GM12878 (cell line): ENCODE measurements around the gene SLC23A2.

Experiments used
- ASH2L ChIP-seq: fragments of 300-600, 200-600 bp; sonication (generic); IDR thresholded peaks from 2 replicates; pipeline ENCODE4 v1.6.1; 2017; ENCODE audit warnings: low read depth, mild to moderate bottlenecking, borderline replicate concordance
- EGR1 ChIP-seq, 2 experiments: IDR thresholded peaks; 1 replicate in 1 of 2; 2 replicates in 1 of 2; pipeline ENCODE4 v1.6.1; 2011 to 2012; ENCODE audit warnings: low read depth in 2 of 2, low read length in 2 of 2, borderline replicate concordance in 1 of 2, mild to moderate bottlenecking in 1 of 2, moderate library complexity in 1 of 2
- HSF1 ChIP-seq: fragments of 150-350 bp; IDR thresholded peaks from 2 replicates; pipeline ENCODE4 v1.6.1; 2014; ENCODE audit warnings: mild to moderate bottlenecking, low read depth, low read length
- NFXL1 ChIP-seq: fragments of 450-650 bp; IDR thresholded peaks from 2 replicates; pipeline ENCODE4 v1.6.1; 2017; ENCODE audit warnings: antibody characterized with exemption, mild to moderate bottlenecking, borderline replicate concordance
- NFYB ChIP-seq: IDR thresholded peaks from 2 replicates; pipeline ENCODE4 v1.6.1; 2011; ENCODE audit warnings: low read depth, mild to moderate bottlenecking, low read length, improper control_type of control experiment, moderate library complexity; ENCODE audit not compliant: insufficient read depth
- POLR2AphosphoS5 ChIP-seq: IDR thresholded peaks from 2 replicates; pipeline ENCODE4 v1.6.1; 2011; ENCODE audit warnings: mild to moderate bottlenecking, low read length, inconsistent platforms
- SIX5 ChIP-seq: IDR thresholded peaks from 2 replicates; pipeline ENCODE4 v1.6.1; 2011; ENCODE audit warnings: mild to moderate bottlenecking, low read depth, low read length, moderate library complexity; ENCODE audit not compliant: severe bottlenecking
- SREBF1 ChIP-seq: IDR thresholded peaks from 2 replicates; pipeline ENCODE4 v1.6.1; 2012; ENCODE audit warnings: mild to moderate bottlenecking, low read length
- ZNF274 ChIP-seq: IDR thresholded peaks from one replicate; pipeline ENCODE4 v1.8.0; 2011; ENCODE audit not compliant: insufficient read length, insufficient read depth
- ZNF622 ChIP-seq: fragments of 450-650 bp; IDR thresholded peaks from 2 replicates; pipeline ENCODE4 v1.6.1; 2017; ENCODE audit warnings: mild to moderate bottlenecking, inconsistent platforms
- TF ChIP-seq, protein P1 (sequence below), 3 experiments: IDR thresholded peaks in 2 of 3; conservative IDR thresholded peaks in 1 of 3; 2 replicates each; pipeline ENCODE4 v1.5.1; 2011; ENCODE audit warnings: low read depth in 3 of 3, low read length in 3 of 3, mild to moderate bottlenecking in 3 of 3, control low read depth in 2 of 3, moderate library complexity in 2 of 3, inconsistent platforms in 1 of 3, mixed read lengths in 1 of 3; ENCODE audit not compliant: control insufficient read depth in 2 of 3, insufficient read depth in 1 of 3; ENCODE audit errors: extremely low read depth in 1 of 3
- TF ChIP-seq, protein P2 (sequence below): IDR thresholded peaks from 2 replicates; pipeline ENCODE4 v1.6.1; 2011; ENCODE audit warnings: low read depth, low read length, improper control_type of control experiment, borderline replicate concordance
- TF ChIP-seq, protein P3 (sequence below): IDR thresholded peaks from 2 replicates; pipeline ENCODE4 v1.6.1; 2012; ENCODE audit warnings: mild to moderate bottlenecking, low read depth, low read length
- TF ChIP-seq, protein P4 (sequence below): IDR thresholded peaks from 2 replicates; pipeline ENCODE4 v1.6.1; 2012; ENCODE audit warnings: low read depth, low read length, improper control_type of control experiment

DNA sequence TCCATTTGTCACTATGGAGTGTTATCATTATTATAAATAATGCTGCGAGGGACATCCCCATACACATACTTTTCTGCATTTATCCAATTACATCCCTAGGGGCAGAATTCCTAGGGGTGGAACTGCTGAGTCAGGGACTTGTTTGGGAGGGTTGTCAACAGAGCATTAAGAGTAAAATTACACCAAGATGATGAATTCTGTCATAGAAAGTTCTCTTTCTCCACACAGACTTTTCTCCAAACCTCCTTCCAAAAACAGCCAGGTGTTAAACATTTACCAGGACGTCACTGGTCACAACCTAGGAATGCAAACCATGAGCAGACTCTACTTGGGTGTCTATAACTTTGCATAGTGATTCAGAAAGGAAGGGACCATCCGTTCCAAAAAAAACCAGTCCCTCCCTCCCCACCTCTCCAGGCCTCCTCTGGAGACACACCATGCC lies 184.1 kb downstream of the SLC23A2 start:
- TF ChIP-seq NFXL1 (no peak), SREBF1 (no peak), ZNF622 (no peak), ZNF274 (no peak), POLR2AphosphoS5 (no peak), SIX5 (no peak), EGR1 (IDR thresholded peaks at IDR 0.05; ENCODE audit: borderline replicate concordance in 1 of 2, low read depth in 2 of 2, low read length in 2 of 2) (no peak), ASH2L (no peak), HSF1 (no peak), NFYB (no peak)
- TF ChIP-seq, protein P1, sequence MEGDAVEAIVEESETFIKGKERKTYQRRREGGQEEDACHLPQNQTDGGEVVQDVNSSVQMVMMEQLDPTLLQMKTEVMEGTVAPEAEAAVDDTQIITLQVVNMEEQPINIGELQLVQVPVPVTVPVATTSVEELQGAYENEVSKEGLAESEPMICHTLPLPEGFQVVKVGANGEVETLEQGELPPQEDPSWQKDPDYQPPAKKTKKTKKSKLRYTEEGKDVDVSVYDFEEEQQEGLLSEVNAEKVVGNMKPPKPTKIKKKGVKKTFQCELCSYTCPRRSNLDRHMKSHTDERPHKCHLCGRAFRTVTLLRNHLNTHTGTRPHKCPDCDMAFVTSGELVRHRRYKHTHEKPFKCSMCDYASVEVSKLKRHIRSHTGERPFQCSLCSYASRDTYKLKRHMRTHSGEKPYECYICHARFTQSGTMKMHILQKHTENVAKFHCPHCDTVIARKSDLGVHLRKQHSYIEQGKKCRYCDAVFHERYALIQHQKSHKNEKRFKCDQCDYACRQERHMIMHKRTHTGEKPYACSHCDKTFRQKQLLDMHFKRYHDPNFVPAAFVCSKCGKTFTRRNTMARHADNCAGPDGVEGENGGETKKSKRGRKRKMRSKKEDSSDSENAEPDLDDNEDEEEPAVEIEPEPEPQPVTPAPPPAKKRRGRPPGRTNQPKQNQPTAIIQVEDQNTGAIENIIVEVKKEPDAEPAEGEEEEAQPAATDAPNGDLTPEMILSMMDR (IDR thresholded peaks at IDR 0.05 in 2 of 3, conservative IDR thresholded peaks at IDR 0.05 in 1 of 3; ENCODE audit: control insufficient read depth in 2 of 3, extremely low read depth in 1 of 3, insufficient read depth in 1 of 3, low read depth in 3 of 3, low read length in 3 of 3) = no peak
- TF ChIP-seq, protein P2, sequence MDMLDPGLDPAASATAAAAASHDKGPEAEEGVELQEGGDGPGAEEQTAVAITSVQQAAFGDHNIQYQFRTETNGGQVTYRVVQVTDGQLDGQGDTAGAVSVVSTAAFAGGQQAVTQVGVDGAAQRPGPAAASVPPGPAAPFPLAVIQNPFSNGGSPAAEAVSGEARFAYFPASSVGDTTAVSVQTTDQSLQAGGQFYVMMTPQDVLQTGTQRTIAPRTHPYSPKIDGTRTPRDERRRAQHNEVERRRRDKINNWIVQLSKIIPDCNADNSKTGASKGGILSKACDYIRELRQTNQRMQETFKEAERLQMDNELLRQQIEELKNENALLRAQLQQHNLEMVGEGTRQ = no peak
- TF ChIP-seq, protein P3, sequence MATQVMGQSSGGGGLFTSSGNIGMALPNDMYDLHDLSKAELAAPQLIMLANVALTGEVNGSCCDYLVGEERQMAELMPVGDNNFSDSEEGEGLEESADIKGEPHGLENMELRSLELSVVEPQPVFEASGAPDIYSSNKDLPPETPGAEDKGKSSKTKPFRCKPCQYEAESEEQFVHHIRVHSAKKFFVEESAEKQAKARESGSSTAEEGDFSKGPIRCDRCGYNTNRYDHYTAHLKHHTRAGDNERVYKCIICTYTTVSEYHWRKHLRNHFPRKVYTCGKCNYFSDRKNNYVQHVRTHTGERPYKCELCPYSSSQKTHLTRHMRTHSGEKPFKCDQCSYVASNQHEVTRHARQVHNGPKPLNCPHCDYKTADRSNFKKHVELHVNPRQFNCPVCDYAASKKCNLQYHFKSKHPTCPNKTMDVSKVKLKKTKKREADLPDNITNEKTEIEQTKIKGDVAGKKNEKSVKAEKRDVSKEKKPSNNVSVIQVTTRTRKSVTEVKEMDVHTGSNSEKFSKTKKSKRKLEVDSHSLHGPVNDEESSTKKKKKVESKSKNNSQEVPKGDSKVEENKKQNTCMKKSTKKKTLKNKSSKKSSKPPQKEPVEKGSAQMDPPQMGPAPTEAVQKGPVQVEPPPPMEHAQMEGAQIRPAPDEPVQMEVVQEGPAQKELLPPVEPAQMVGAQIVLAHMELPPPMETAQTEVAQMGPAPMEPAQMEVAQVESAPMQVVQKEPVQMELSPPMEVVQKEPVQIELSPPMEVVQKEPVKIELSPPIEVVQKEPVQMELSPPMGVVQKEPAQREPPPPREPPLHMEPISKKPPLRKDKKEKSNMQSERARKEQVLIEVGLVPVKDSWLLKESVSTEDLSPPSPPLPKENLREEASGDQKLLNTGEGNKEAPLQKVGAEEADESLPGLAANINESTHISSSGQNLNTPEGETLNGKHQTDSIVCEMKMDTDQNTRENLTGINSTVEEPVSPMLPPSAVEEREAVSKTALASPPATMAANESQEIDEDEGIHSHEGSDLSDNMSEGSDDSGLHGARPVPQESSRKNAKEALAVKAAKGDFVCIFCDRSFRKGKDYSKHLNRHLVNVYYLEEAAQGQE = no peak
- TF ChIP-seq, protein P4, sequence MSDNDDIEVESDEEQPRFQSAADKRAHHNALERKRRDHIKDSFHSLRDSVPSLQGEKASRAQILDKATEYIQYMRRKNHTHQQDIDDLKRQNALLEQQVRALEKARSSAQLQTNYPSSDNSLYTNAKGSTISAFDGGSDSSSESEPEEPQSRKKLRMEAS = no peak
